Measurements from ENCODE around the gene PPT2. TPM values are rescaled to one million over a fixed set of nuclear protein-coding genes. Genes with fewer than 3 reads are reported as not detected.

PPT2 gene
- total and polyA plus RNA-seq, 2 of the 13 experiments (the other 11 are each of a cell fraction or from before 2014, with no cell fraction given): 39.2 to 61.8 TPM

DNA sequence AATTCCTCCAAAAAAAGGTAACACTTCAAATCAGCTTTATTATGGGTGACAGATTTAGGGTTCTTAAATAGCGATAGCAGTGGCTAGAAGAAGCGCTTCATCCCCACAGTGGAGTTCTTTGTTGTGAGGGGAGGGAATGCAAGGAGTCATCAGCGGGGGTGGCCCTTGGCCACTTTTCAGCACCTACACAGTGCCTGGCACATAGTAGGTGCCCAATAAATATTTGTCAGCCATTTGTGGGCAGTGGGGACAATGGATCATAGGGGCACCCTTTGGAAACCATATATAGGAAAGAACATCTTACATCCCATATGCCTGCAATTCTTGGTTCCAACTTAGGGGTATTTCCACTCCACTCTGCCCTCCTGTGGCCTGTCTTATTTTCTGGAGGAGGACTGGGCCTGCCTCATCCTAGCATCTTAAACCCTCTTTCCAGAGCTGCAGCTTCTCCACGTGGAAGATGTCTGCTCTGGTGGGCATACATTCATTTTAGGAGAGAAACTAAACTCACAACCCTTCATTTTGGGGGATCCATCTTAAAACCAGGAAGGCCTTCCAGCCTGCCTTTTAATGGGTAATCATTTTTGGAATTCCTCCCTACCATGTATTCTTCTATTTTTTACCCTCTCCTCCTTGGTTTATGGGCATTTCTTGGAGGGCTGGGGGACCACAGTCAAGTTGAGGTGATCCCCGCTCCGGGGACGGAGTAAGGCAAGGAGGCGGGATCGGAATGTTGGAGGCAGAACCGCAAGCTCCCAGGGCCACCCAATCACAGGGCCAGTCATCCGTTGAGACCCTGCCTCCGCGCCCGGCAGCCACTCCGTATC lies 41.1 kb downstream of the PPT2 start (continued):
- TF ChIP-seq ZNF703 (CRISPR knock-in tag; IDR thresholded peaks at IDR 0.05; ENCODE audit: borderline replicate concordance): no peak
- TF ChIP-seq IRF2 (CRISPR knock-in tag; IDR thresholded peaks at IDR 0.05): 0 out of 2 replicates have a peak, but pooled peaks have one; percentile 7
- no peak for TF ChIP-seq ZBTB20 (CRISPR knock-in tag; IDR thresholded peaks at IDR 0.05; ENCODE audit: borderline replicate concordance, low read depth)
- TF ChIP-seq ZFX (CRISPR knock-in tag; IDR thresholded peaks at IDR 0.05; ENCODE audit: low read depth): no peak
- TF ChIP-seq ZNF572 (CRISPR knock-in tag; IDR thresholded peaks at IDR 0.05): no peak
- no peak; the same call in 1 of the 2 replicates for TF ChIP-seq KLF15 (CRISPR knock-in tag; IDR thresholded peaks at IDR 0.05; ENCODE audit: borderline replicate concordance)
- TF ChIP-seq, protein P1, sequence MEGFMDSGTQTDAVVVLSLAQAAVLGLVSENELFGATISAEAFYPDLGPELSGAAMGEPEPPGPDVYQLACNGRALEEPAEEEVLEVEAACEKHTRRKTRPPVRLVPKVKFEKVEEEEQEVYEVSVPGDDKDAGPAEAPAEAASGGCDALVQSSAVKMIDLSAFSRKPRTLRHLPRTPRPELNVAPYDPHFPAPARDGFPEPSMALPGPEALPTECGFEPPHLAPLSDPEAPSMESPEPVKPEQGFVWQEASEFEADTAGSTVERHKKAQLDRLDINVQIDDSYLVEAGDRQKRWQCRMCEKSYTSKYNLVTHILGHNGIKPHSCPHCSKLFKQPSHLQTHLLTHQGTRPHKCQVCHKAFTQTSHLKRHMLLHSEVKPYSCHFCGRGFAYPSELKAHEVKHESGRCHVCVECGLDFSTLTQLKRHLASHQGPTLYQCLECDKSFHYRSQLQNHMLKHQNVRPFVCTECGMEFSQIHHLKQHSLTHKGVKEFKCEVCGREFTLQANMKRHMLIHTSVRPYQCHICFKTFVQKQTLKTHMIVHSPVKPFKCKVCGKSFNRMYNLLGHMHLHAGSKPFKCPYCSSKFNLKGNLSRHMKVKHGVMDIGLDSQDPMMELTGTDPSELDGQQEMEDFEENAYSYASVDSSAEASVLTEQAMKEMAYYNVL (CRISPR knock-in tag; IDR thresholded peaks at IDR 0.05; ENCODE audit: borderline replicate concordance): no peak
- TF ChIP-seq MAFG (CRISPR knock-in tag; IDR thresholded peaks at IDR 0.05): no peak
- peak; percentile 83 for TF ChIP-seq NFYB (CRISPR knock-in tag; IDR thresholded peaks at IDR 0.05)
- no peak for TF ChIP-seq ZNF337 (CRISPR knock-in tag; IDR thresholded peaks at IDR 0.05; ENCODE audit: borderline replicate concordance, low read depth)
- no peak for TF ChIP-seq MXD4 (CRISPR knock-in tag; IDR thresholded peaks at IDR 0.05)
- no peak for TF ChIP-seq SRSF4 (IDR thresholded peaks at IDR 0.05; ENCODE audit: low read depth, low read length, poor library complexity, severe bottlenecking)
- TF ChIP-seq, protein P2, sequence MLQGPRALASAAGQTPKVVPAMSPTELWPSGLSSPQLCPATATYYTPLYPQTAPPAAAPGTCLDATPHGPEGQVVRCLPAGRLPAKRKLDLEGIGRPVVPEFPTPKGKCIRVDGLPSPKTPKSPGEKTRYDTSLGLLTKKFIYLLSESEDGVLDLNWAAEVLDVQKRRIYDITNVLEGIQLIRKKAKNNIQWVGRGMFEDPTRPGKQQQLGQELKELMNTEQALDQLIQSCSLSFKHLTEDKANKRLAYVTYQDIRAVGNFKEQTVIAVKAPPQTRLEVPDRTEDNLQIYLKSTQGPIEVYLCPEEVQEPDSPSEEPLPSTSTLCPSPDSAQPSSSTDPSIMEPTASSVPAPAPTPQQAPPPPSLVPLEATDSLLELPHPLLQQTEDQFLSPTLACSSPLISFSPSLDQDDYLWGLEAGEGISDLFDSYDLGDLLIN (CRISPR knock-in tag; IDR thresholded peaks at IDR 0.05; ENCODE audit: borderline replicate concordance): no peak
- TF ChIP-seq, protein P3, sequence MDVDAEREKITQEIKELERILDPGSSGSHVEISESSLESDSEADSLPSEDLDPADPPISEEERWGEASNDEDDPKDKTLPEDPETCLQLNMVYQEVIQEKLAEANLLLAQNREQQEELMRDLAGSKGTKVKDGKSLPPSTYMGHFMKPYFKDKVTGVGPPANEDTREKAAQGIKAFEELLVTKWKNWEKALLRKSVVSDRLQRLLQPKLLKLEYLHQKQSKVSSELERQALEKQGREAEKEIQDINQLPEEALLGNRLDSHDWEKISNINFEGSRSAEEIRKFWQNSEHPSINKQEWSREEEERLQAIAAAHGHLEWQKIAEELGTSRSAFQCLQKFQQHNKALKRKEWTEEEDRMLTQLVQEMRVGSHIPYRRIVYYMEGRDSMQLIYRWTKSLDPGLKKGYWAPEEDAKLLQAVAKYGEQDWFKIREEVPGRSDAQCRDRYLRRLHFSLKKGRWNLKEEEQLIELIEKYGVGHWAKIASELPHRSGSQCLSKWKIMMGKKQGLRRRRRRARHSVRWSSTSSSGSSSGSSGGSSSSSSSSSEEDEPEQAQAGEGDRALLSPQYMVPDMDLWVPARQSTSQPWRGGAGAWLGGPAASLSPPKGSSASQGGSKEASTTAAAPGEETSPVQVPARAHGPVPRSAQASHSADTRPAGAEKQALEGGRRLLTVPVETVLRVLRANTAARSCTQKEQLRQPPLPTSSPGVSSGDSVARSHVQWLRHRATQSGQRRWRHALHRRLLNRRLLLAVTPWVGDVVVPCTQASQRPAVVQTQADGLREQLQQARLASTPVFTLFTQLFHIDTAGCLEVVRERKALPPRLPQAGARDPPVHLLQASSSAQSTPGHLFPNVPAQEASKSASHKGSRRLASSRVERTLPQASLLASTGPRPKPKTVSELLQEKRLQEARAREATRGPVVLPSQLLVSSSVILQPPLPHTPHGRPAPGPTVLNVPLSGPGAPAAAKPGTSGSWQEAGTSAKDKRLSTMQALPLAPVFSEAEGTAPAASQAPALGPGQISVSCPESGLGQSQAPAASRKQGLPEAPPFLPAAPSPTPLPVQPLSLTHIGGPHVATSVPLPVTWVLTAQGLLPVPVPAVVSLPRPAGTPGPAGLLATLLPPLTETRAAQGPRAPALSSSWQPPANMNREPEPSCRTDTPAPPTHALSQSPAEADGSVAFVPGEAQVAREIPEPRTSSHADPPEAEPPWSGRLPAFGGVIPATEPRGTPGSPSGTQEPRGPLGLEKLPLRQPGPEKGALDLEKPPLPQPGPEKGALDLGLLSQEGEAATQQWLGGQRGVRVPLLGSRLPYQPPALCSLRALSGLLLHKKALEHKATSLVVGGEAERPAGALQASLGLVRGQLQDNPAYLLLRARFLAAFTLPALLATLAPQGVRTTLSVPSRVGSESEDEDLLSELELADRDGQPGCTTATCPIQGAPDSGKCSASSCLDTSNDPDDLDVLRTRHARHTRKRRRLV (CRISPR knock-in tag; IDR thresholded peaks at IDR 0.05): 0 out of 2 replicates have a peak, but pooled peaks have one; percentile 39
- TF ChIP-seq SSRP1 (CRISPR knock-in tag; IDR thresholded peaks at IDR 0.05): peak; percentile 52; the same call in 1 of the 2 replicates
- TF ChIP-seq, protein P4, sequence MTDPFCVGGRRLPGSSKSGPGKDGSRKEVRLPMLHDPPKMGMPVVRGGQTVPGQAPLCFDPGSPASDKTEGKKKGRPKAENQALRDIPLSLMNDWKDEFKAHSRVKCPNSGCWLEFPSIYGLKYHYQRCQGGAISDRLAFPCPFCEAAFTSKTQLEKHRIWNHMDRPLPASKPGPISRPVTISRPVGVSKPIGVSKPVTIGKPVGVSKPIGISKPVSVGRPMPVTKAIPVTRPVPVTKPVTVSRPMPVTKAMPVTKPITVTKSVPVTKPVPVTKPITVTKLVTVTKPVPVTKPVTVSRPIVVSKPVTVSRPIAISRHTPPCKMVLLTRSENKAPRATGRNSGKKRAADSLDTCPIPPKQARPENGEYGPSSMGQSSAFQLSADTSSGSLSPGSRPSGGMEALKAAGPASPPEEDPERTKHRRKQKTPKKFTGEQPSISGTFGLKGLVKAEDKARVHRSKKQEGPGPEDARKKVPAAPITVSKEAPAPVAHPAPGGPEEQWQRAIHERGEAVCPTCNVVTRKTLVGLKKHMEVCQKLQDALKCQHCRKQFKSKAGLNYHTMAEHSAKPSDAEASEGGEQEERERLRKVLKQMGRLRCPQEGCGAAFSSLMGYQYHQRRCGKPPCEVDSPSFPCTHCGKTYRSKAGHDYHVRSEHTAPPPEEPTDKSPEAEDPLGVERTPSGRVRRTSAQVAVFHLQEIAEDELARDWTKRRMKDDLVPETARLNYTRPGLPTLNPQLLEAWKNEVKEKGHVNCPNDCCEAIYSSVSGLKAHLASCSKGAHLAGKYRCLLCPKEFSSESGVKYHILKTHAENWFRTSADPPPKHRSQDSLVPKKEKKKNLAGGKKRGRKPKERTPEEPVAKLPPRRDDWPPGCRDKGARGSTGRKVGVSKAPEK (CRISPR knock-in tag; IDR thresholded peaks at IDR 0.05; ENCODE audit: borderline replicate concordance): no peak
- TF ChIP-seq ELF3 (CRISPR knock-in tag; IDR thresholded peaks at IDR 0.05): no peak
